Right renal cortex interstitium (tissue), 3 donors: ENCODE measurements around the gene SNED1. TPM values are rescaled to one million over a fixed set of nuclear protein-coding genes. Genes with fewer than 3 reads are reported as not detected.

Source experiments
- DNase-seq, 3 donors: peaks; one replicate each; pipeline ENCODE4 v3.0.0-alpha.2; 2013; ENCODE audit warnings: low read depth in 3 of 3, low spot score in 2 of 3
- polyA plus RNA-seq, 3 donors: library from polyadenylated mRNA; unstranded; fragments of 120-200 nt; gene quantifications; one replicate each; pipeline ENCODE4 v1.2.1, GENCODE V29; 2013; ENCODE audit not compliant: insufficient read length in 3 of 3

Gene SNED1
- polyA plus RNA-seq, 3 donors, result 6.2 to 7.4 (median 6.6) TPM

GRCh38 chr2:240991378-240992263 lies 6.8 kb upstream of the SNED1 start:
- no peak for DNase-seq

GRCh38 chr2:240992572-240993291 lies 5.7 kb upstream of the SNED1 start:
- DNase-seq, result no peak

- no peak for DNase-seq
Measured at GRCh38 chr2:240993446-240994170, 4.8 kb upstream of the SNED1 start.

GRCh38 chr2:240994171-240994896 lies 4.1 kb upstream of the SNED1 start:
- no peak for DNase-seq

- DNase-seq, result no peak
Measured at GRCh38 chr2:240995041-240996021, 3.1 kb upstream of the SNED1 start.

GRCh38 chr2:240996161-240996833 lies 2.1 kb upstream of the SNED1 start:
- DNase-seq, result no peak

- DNase-seq, result no peak
Measured at GRCh38 chr2:240996834-240997140, 1.6 kb upstream of the SNED1 start.

GRCh38 chr2:240997141-240997855 lies 1.1 kb upstream of the SNED1 start:
- DNase-seq, result no peak

GRCh38 chr2:240998706-240998994 lies 232 bp downstream of the SNED1 start:
- no peak for DNase-seq

GRCh38 chr2:240998995-240999791 lies 775 bp downstream of the SNED1 start:
- DNase-seq, result no peak

GRCh38 chr2:240999873-241000541 lies 1.6 kb downstream of the SNED1 start:
- DNase-seq, result no peak

- DNase-seq, result no peak
Measured at GRCh38 chr2:241000831-241001321, 2.5 kb downstream of the SNED1 start.

- no peak for DNase-seq
Measured at GRCh38 chr2:241001413-241002274, 3.2 kb downstream of the SNED1 start.

- no peak for DNase-seq
Measured at GRCh38 chr2:241002275-241003046, 4.0 kb downstream of the SNED1 start.

GRCh38 chr2:241003047-241003360 lies 4.6 kb downstream of the SNED1 start:
- DNase-seq, result no peak

- no peak for DNase-seq
Measured at GRCh38 chr2:241003369-241003768, 5.0 kb downstream of the SNED1 start.
